SK-N-SH treated with all-trans-retinoic acid at 6 μM for 48 hours (cell line): ENCODE data around the gene NR2E3.

Experiments used
- ATAC-seq: fragments of 200-7000 bp; cut with Tn5 transposase; 3 replicates; pipeline ENCODE4 v1.9.1; 2020; ENCODE audit warnings: mild to moderate bottlenecking, moderate library complexity
- ARNTL ChIP-seq: fragments of 450-650 bp; formaldehyde crosslinking; IDR thresholded peaks from 2 replicates; pipeline ENCODE4 v1.5.0; 2020; ENCODE audit warnings: low read depth, mild to moderate bottlenecking, moderate library complexity, borderline replicate concordance
- BACH2 ChIP-seq: fragments of 250-450 bp; sonication (Bioruptor Pico); IDR thresholded peaks from 2 replicates; pipeline ENCODE4 v1.9.0; 2021; ENCODE audit warnings: mild to moderate bottlenecking, borderline replicate concordance
- CSDC2 ChIP-seq: fragments of 250-450 bp; sonication (Bioruptor Pico); IDR thresholded peaks from 2 replicates; pipeline ENCODE4 v1.5.0; 2020; ENCODE audit warnings: mild to moderate bottlenecking, moderate library complexity
- GLIS3 ChIP-seq: fragments of 250-450 bp; sonication (Bioruptor Pico); IDR thresholded peaks from 2 replicates; pipeline ENCODE4 v1.5.0; 2020; ENCODE audit warnings: mild to moderate bottlenecking, moderate library complexity
- ISL1 ChIP-seq: fragments of 250-450 bp; sonication (Bioruptor Pico); IDR thresholded peaks from 2 replicates; pipeline ENCODE4 v2.1.2; 2022; ENCODE audit warnings: mild to moderate bottlenecking, moderate library complexity
- OSR1 ChIP-seq: fragments of 250-450 bp; sonication (Bioruptor Pico); IDR thresholded peaks from 2 replicates; pipeline ENCODE4 v1.8.0; 2022; ENCODE audit warnings: moderate library complexity, mild to moderate bottlenecking, inconsistent platforms
- PPARA ChIP-seq: fragments of 250-450 bp; sonication (Bioruptor Pico); IDR thresholded peaks from 2 replicates; pipeline ENCODE4 v1.5.0; 2020; ENCODE audit warnings: mild to moderate bottlenecking, borderline replicate concordance
- RARB ChIP-seq: fragments of 250-450 bp; sonication (Bioruptor Pico); IDR thresholded peaks from 2 replicates; pipeline ENCODE4 v1.8.0; 2021; ENCODE audit warnings: mild to moderate bottlenecking, moderate library complexity
- SNAI2 ChIP-seq: fragments of 250-450 bp; sonication (Bioruptor Pico); IDR thresholded peaks from 2 replicates; pipeline ENCODE4 v1.5.0; 2020; ENCODE audit warnings: mild to moderate bottlenecking, moderate library complexity
- TOX ChIP-seq: fragments of 250-450 bp; sonication (Bioruptor Pico); IDR thresholded peaks from 2 replicates; pipeline ENCODE4 v1.8.0; 2021; ENCODE audit warnings: mild to moderate bottlenecking, moderate library complexity, borderline replicate concordance
- ZC3H10 ChIP-seq: fragments of 250-450 bp; sonication (Bioruptor Pico); IDR thresholded peaks from 2 replicates; pipeline ENCODE4 v1.5.1; 2021; ENCODE audit warnings: mild to moderate bottlenecking, moderate library complexity
- ZFP3 ChIP-seq: fragments of 250-450 bp; sonication (Bioruptor Pico); IDR thresholded peaks from 2 replicates; pipeline ENCODE4 v1.5.0; 2020; ENCODE audit warnings: mild to moderate bottlenecking, moderate library complexity
- ZFP30 ChIP-seq: fragments of 450-650 bp; formaldehyde crosslinking; IDR thresholded peaks from 2 replicates; pipeline ENCODE4 v1.5.0; 2022; ENCODE audit warnings: mild to moderate bottlenecking, moderate library complexity
- ZNF565 ChIP-seq: fragments of 450-650 bp; formaldehyde crosslinking; conservative IDR thresholded peaks from 2 replicates; pipeline ENCODE4 v1.5.0; 2020; ENCODE audit warnings: low read depth, mild to moderate bottlenecking, moderate library complexity
- ZNF70 ChIP-seq: fragments of 450-650 bp; formaldehyde crosslinking; IDR thresholded peaks from 2 replicates; pipeline ENCODE4 v1.5.0; 2020; ENCODE audit warnings: mild to moderate bottlenecking, moderate library complexity
- ZNF8 ChIP-seq: fragments of 450-650 bp; formaldehyde crosslinking; IDR thresholded peaks from 2 replicates; pipeline ENCODE4 v1.5.0; 2020; ENCODE audit warnings: mild to moderate bottlenecking, moderate library complexity
- TF ChIP-seq, protein P1 (sequence below): fragments of 250-450 bp; sonication (Bioruptor Pico); IDR thresholded peaks from 2 replicates; pipeline ENCODE4 v1.5.0; 2020; ENCODE audit warnings: mild to moderate bottlenecking, moderate library complexity
- TF ChIP-seq, protein P2 (sequence below): fragments of 250-450 bp; sonication (Bioruptor Pico); IDR thresholded peaks from 2 replicates; pipeline ENCODE4 v1.8.0; 2020; ENCODE audit warnings: mild to moderate bottlenecking, moderate library complexity, borderline replicate concordance
- TF ChIP-seq, protein P3 (sequence below): fragments of 250-450 bp; sonication (Bioruptor Pico); IDR thresholded peaks from 2 replicates; pipeline ENCODE4 v1.5.1; 2021; ENCODE audit warnings: mild to moderate bottlenecking, moderate library complexity
- TF ChIP-seq, protein P4 (sequence below): fragments of 250-450 bp; sonication (Bioruptor Pico); IDR thresholded peaks from 2 replicates; pipeline ENCODE4 v1.8.0; 2021; ENCODE audit warnings: low read depth, mild to moderate bottlenecking, moderate library complexity, borderline replicate concordance

Gene NR2E3

DNA sequence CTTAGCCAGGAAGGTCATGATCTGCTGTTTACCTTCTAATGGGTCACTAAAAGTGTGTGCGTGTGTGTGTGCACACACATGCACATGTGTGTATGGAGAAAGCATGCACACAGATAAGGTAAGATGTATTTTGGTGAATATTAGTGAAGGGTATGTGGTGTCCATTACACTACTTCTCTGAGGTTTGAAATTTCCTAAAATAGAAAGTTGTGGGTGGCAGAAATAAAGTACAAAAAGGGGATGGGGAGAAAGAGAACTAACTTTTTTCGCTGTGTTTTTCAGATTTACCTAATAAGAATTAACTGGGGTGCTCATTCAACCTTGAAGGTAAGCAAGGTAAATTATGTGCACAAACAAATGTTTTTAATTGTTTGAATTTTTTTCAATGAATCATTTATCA is 24.4 kb upstream of the NR2E3 start:
- TF ChIP-seq PPARA (CRISPR knock-in tag) (no peak), ZNF8 (CRISPR knock-in tag) (no peak), ARNTL (CRISPR knock-in tag) (no peak), ZNF565 (no peak), ZFP3 (CRISPR knock-in tag) (no peak), SNAI2 (no peak), ZNF70 (CRISPR knock-in tag) (no peak), CSDC2 (CRISPR knock-in tag) (no peak), OSR1 (CRISPR knock-in tag) (no peak), ZC3H10 (no peak)
- TF ChIP-seq, protein P1, sequence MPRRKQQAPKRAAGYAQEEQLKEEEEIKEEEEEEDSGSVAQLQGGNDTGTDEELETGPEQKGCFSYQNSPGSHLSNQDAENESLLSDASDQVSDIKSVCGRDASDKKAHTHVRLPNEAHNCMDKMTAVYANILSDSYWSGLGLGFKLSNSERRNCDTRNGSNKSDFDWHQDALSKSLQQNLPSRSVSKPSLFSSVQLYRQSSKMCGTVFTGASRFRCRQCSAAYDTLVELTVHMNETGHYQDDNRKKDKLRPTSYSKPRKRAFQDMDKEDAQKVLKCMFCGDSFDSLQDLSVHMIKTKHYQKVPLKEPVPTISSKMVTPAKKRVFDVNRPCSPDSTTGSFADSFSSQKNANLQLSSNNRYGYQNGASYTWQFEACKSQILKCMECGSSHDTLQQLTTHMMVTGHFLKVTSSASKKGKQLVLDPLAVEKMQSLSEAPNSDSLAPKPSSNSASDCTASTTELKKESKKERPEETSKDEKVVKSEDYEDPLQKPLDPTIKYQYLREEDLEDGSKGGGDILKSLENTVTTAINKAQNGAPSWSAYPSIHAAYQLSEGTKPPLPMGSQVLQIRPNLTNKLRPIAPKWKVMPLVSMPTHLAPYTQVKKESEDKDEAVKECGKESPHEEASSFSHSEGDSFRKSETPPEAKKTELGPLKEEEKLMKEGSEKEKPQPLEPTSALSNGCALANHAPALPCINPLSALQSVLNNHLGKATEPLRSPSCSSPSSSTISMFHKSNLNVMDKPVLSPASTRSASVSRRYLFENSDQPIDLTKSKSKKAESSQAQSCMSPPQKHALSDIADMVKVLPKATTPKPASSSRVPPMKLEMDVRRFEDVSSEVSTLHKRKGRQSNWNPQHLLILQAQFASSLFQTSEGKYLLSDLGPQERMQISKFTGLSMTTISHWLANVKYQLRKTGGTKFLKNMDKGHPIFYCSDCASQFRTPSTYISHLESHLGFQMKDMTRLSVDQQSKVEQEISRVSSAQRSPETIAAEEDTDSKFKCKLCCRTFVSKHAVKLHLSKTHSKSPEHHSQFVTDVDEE = no peak
- TF ChIP-seq, protein P2, sequence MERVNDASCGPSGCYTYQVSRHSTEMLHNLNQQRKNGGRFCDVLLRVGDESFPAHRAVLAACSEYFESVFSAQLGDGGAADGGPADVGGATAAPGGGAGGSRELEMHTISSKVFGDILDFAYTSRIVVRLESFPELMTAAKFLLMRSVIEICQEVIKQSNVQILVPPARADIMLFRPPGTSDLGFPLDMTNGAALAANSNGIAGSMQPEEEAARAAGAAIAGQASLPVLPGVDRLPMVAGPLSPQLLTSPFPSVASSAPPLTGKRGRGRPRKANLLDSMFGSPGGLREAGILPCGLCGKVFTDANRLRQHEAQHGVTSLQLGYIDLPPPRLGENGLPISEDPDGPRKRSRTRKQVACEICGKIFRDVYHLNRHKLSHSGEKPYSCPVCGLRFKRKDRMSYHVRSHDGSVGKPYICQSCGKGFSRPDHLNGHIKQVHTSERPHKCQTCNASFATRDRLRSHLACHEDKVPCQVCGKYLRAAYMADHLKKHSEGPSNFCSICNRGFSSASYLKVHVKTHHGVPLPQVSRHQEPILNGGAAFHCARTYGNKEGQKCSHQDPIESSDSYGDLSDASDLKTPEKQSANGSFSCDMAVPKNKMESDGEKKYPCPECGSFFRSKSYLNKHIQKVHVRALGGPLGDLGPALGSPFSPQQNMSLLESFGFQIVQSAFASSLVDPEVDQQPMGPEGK (CRISPR knock-in tag) = no peak
- no peak for ATAC-seq

DNA sequence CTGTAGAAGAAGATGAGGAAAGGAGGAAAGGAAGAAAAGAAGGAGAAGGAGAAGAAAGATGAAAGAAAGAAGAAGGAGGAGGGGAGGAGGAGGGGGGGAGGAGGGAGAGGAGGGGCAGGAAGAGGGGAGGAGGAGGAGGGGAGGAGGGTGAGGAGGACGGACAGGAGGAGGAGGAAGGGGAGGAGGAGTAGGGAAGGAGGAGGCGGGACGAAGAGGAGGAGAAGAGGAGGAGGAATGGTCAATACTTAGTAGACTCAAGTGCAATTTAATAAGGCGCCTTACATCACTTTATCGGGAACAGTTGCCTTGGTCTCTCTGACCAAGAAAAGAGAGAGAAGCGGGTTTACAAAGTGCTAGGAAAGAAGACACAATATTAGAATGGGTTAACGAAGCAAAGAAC is 23.7 kb upstream of the NR2E3 start:
- no peak for ATAC-seq
- TF ChIP-seq BACH2 (CRISPR knock-in tag) = no peak
- no peak for TF ChIP-seq ZNF565

DNA sequence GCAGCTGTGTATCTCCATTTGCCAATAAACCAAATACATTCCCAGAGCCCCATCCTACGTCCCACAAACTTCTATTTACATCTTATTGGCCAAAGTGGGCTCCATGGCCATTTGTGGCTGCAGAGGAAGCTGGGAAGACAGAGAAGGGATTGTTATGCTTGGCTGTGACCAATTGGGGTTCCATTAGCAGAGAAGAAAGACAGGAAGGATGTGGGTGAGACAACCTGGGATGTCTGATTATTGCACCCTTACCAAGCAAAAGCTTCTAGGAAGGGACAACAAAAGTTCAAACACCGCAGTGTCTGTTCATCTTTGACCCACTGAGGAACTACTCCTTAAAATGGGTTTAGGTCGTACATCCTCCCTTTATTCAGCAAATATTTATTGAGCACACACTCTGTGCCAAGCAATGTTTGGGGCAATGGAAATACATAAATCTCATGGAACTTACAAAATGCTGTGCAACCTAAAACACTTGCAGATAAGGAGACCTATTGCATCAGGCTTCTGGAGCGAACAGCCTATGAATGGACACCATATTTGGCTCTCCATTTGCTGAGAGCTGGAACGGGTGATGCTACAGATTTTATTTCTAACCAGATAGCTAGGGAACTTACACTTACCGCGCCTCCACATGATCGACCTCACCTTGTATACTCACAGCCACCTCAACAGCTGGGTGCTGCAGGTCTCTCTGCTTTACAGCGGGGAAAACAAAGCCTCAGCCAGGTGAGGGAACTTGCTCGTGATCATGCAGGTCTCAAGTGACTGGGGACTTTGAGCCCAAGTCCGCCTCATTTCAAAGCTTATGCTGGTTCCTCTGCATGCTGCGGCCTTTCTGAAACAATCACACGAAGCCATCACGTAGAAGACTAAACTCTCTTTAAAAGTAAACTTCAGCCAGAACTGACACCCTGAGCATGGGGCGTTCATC is 21.4 kb upstream of the NR2E3 start:
- TF ChIP-seq, protein P3, sequence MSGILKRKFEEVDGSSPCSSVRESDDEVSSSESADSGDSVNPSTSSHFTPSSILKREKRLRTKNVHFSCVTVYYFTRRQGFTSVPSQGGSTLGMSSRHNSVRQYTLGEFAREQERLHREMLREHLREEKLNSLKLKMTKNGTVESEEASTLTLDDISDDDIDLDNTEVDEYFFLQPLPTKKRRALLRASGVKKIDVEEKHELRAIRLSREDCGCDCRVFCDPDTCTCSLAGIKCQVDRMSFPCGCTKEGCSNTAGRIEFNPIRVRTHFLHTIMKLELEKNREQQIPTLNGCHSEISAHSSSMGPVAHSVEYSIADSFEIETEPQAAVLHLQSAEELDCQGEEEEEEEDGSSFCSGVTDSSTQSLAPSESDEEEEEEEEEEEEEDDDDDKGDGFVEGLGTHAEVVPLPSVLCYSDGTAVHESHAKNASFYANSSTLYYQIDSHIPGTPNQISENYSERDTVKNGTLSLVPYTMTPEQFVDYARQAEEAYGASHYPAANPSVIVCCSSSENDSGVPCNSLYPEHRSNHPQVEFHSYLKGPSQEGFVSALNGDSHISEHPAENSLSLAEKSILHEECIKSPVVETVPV = no peak
- TF ChIP-seq CSDC2 (CRISPR knock-in tag) = no peak
- TF ChIP-seq ISL1 = no peak
- TF ChIP-seq, protein P2 (CRISPR knock-in tag) = no peak
- no peak for TF ChIP-seq TOX (CRISPR knock-in tag)
- TF ChIP-seq SNAI2 = no peak
- no peak for TF ChIP-seq PPARA (CRISPR knock-in tag)
- TF ChIP-seq GLIS3 (CRISPR knock-in tag) = no peak
- TF ChIP-seq, protein P4, sequence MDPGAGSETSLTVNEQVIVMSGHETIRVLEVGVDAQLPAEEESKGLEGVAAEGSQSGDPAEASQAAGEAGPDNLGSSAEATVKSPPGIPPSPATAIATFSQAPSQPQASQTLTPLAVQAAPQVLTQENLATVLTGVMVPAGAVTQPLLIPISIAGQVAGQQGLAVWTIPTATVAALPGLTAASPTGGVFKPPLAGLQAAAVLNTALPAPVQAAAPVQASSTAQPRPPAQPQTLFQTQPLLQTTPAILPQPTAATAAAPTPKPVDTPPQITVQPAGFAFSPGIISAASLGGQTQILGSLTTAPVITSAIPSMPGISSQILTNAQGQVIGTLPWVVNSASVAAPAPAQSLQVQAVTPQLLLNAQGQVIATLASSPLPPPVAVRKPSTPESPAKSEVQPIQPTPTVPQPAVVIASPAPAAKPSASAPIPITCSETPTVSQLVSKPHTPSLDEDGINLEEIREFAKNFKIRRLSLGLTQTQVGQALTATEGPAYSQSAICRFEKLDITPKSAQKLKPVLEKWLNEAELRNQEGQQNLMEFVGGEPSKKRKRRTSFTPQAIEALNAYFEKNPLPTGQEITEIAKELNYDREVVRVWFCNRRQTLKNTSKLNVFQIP (CRISPR knock-in tag) = no peak
- TF ChIP-seq ZC3H10 = no peak
- no peak for TF ChIP-seq ZFP30 (CRISPR knock-in tag)
- TF ChIP-seq ZFP3 (CRISPR knock-in tag) = no peak
- no peak for TF ChIP-seq BACH2 (CRISPR knock-in tag)
- no peak for TF ChIP-seq RARB (CRISPR knock-in tag)
- TF ChIP-seq, protein P1 = no peak
- TF ChIP-seq ZNF565 = no peak
- TF ChIP-seq, all 23 proteins: peak for 0
- no peak for ATAC-seq
